ENCODE measurements around the gene NCAN. TPM values are rescaled to one million over a fixed set of nuclear protein-coding genes. Genes with fewer than 3 reads are reported as not detected.

The NCAN gene
- total RNA-seq, 1 experiment from 2014 or later: not detected

DNA sequence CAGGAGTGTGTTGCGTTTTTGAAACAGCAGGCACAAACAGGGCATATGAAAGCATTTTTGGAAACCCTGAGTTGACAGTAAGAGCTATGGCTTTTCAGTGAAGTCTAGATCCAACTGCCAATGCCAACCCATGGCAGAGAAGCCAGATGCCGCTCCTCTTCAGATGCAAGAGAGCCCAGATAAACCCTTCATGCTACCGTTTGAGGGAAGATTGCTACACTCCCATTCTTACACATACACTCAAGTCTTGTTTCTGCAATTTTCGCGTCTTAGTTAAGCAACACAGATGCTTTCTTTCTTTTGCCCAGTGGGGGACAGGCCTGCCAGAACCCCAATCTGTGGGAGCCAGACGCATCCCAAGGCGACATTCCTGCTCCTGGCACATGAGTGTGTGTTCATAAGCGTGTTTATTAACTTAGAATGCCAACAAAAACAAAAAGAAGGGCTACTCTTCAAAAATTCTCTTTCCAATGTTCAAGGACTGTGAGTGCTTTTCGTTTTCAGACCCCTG, 30.2 kb upstream of the NCAN start:
- Mint-ChIP-seq H3K4me1 (ENCODE audit: insufficient read depth, unreplicated experiment) (no peaks in the 10 kb centered on the region), H3K27me3 (ENCODE audit: insufficient read depth, unreplicated experiment) (no peaks in the 10 kb centered on the region)

DNA sequence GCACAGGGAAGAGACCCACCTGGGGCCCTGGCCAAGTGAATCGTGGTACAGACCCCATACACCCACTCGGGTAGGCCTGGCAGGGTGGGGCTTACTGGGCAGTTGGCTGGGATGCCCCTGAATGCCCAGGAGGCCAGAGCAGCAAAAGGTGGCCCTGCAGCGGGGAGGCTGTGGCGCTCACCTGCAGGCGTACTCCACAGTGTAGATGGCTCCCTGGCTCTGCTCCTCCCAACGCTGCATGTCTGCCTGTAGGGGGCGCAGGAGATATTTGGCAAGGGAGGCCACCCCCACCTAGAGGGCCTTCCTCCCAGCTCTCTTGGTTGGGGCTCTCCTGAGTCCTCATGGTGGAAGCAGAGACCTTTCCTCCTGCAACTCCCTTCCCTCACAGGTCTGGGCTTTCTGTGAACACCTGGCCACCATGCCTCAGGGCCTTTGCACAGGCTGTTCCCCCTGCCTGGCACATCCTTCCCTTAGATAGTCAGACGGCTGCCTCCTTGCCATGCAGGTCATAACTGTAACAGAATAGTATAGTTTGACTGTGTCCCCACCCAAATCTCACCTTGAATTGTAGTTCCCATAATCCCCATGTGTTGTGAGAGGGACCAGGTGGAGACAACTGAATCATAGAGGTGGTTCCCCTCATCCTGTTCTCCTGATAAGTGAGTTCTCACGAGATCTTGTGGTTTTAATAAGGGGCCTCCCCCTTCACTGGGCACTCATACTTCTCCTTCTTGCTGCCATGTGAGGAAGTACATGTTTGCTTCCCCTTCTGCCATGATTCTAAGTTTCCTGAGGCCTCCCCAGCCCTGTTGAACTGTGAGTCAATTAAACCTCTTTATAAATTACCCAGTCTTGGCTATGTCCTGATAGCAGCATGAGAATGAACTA, 25.7 kb upstream of the NCAN start:
- Mint-ChIP-seq H3K27me3 (ENCODE audit: insufficient read depth, unreplicated experiment) (no peaks in the 10 kb centered on the region), H3K9me3 (ENCODE audit: unreplicated experiment) (no peaks in the 10 kb centered on the region), H3K27ac (ENCODE audit: low read depth, unreplicated experiment) (no peak overlapping the region), H3K4me3 (ENCODE audit: unreplicated experiment) (no peak overlapping the region), H3K4me1 (ENCODE audit: insufficient read depth, unreplicated experiment) (peaks cover 7% of the 10 kb centered on the region), H3K36me3 (ENCODE audit: insufficient read depth, unreplicated experiment) (peaks cover 34% of the 10 kb centered on the region)
- peak; percentile 57 for TF ChIP-seq CTCF (IDR thresholded peaks at IDR 0.05; ENCODE audit: unreplicated experiment)
- ChIA-PET POLR2A (no interaction called here), CTCF (interaction anchor here (0.6 to 0.7 kb wide), 5 partner anchors 12 to 735 kb away, joined by 3 to 4 read pairs (median 3); no protein-coding TSS in a partner anchor)
- no TSS peak for BruUV-seq (replicated peaks)
- DNase-seq (ENCODE audit: unreplicated experiment): peak; percentile 74
- intact Hi-C loops (cut with micrococcal nuclease): no loop called here

More for the DNA sequence above, 30.2 kb upstream of the NCAN start:
- CTCF ChIA-PET: no interaction called here
- intact Hi-C loops (cut with micrococcal nuclease): no loop called here
- TF ChIP-seq CTCF (IDR thresholded peaks at IDR 0.05; ENCODE audit: unreplicated experiment): no peak
- no peak for DNase-seq (ENCODE audit: unreplicated experiment)
- Mint-ChIP-seq H3K36me3 (ENCODE audit: insufficient read depth, unreplicated experiment) (peaks cover 34% of the 10 kb centered on the region), H3K9me3 (ENCODE audit: unreplicated experiment) (no peaks in the 10 kb centered on the region), H3K4me3 (ENCODE audit: unreplicated experiment) (no peak overlapping the region), H3K27ac (ENCODE audit: low read depth, unreplicated experiment) (no peak overlapping the region)
- BruUV-seq (replicated peaks): no TSS peak
- POLR2A ChIA-PET: no interaction called here

- Mint-ChIP-seq H3K27me3 (ENCODE audit: insufficient read depth, unreplicated experiment) (no peaks in the 10 kb centered on the region), H3K4me3 (ENCODE audit: unreplicated experiment) (no peak overlapping the region), H3K4me1 (ENCODE audit: insufficient read depth, unreplicated experiment) (peaks cover 7% of the 10 kb centered on the region), H3K36me3 (ENCODE audit: insufficient read depth, unreplicated experiment) (peaks cover 31% of the 10 kb centered on the region), H3K9me3 (ENCODE audit: unreplicated experiment) (no peaks in the 10 kb centered on the region), H3K27ac (ENCODE audit: low read depth, unreplicated experiment) (no peak overlapping the region)
- intact Hi-C loops (cut with micrococcal nuclease): no loop called here
- no peak for TF ChIP-seq CTCF (IDR thresholded peaks at IDR 0.05; ENCODE audit: unreplicated experiment)
- BruUV-seq (replicated peaks): no TSS peak
- DNase-seq (ENCODE audit: unreplicated experiment): no peak
- ChIA-PET CTCF (interaction anchor here (0.5 to 0.7 kb wide), 3 partner anchors 105 to 736 kb away, joined by 3 read pairs; no protein-coding TSS in a partner anchor), POLR2A (interaction anchor here (0.9 kb wide), 1 partner anchor 31 kb away, joined by 3 read pairs; no protein-coding TSS in a partner anchor)
Measured at GRCh38 chr19:19186742-19187141, 25.0 kb upstream of the NCAN start.

- Mint-ChIP-seq H3K4me1 (ENCODE audit: insufficient read depth, unreplicated experiment) (peaks cover 13% of the 10 kb centered on the region), H3K27me3 (ENCODE audit: insufficient read depth, unreplicated experiment) (no peaks in the 10 kb centered on the region), H3K36me3 (ENCODE audit: insufficient read depth, unreplicated experiment) (peaks cover 21% of the 10 kb centered on the region), H3K4me3 (ENCODE audit: unreplicated experiment) (peak overlapping the region; percentile 94), H3K27ac (ENCODE audit: low read depth, unreplicated experiment) (peak overlapping the region; percentile 99), H3K9me3 (ENCODE audit: unreplicated experiment) (no peaks in the 10 kb centered on the region)
- no peak for DNase-seq (ENCODE audit: unreplicated experiment)
- TF ChIP-seq CTCF (IDR thresholded peaks at IDR 0.05; ENCODE audit: unreplicated experiment): no peak
- intact Hi-C loops (cut with micrococcal nuclease): no loop called here
- ChIA-PET POLR2A (interaction anchor here (0.6 to 4.5 kb wide), 7 partner anchors 11 to 319 kb away, joined by 3 to 64 read pairs (median 3); partner anchors contain the start of gene NR2C2AP), CTCF (interaction anchor here (1.0 to 1.8 kb wide), 3 partner anchors 11 to 35 kb away, joined by 3 to 4 read pairs (median 4); partner anchors contain the start of gene NR2C2AP)
- TSS peak; percentile 41 for BruUV-seq (replicated peaks)
Measured at GRCh38 chr19:19191768-19192077, 20.0 kb upstream of the NCAN start.

All from MCF 10A (cell line).